Panc1 (cell line): ENCODE data around the gene TRIM37. TPM values are rescaled to one million over a fixed set of nuclear protein-coding genes. Genes with fewer than 3 reads are reported as not detected.

Source experiments
- ATAC-seq: fragments of 200-7000 bp; cut with Tn5 transposase; 2 replicates; pipeline ENCODE4 v1.9.1; 2020; ENCODE audit warnings: mild to moderate bottlenecking, moderate library complexity
- BruUV-seq: library from RNA; stranded (reverse); fragments of 400-500 nt; replicated peaks from 2 replicates; lab custom pipeline; 2021; lab: Mats Ljungman, UMichigan
- CTCF ChIA-PET: fragments of 300-600 bp; sonication (Branson Sonifier 250); formaldehyde crosslinking; loops from one replicate; lab custom pipeline; 2022; ENCODE audit warnings: antibody characterized with exemption; lab: Charles Lee
- POLR2A ChIA-PET: fragments of 300-600 bp; sonication (Branson Sonifier 250); formaldehyde crosslinking; loops from one replicate; lab custom pipeline; 2022; ENCODE audit warnings: antibody characterized with exemption; lab: Charles Lee
- DNase-seq: peaks from one replicate; pipeline ENCODE4 v3.0.0-alpha.2; 2010; ENCODE audit warnings: low read depth, low spot score
- H3K27ac ChIP-seq: 2 replicates; pipeline ENCODE4 v1.5.1; 2011; ENCODE audit warnings: mild to moderate bottlenecking, low read length, inconsistent platforms
- H3K27me3 ChIP-seq: fragments of 200-500 bp; sonication (Bioruptor generic); 2 replicates; pipeline ENCODE4 v1.6.0; 2014; ENCODE audit warnings: low read length, inconsistent platforms; ENCODE audit not compliant: control insufficient read depth, insufficient read depth
- H3K36me3 ChIP-seq: fragments of 200-500 bp; sonication (Bioruptor generic); 2 replicates; pipeline ENCODE4 v1.5.1; 2014; ENCODE audit warnings: inconsistent platforms, mild to moderate bottlenecking, low read length, moderate library complexity; ENCODE audit not compliant: control insufficient read depth, insufficient read depth
- H3K4me1 ChIP-seq: 2 replicates; pipeline ENCODE4 v1.5.1; 2011; ENCODE audit warnings: inconsistent platforms, mild to moderate bottlenecking, low read length, moderate library complexity; ENCODE audit not compliant: control insufficient read depth, insufficient read depth
- H3K4me3 ChIP-seq, 2 experiments: 2 replicates each; pipeline ENCODE4 v1.5.1; 2011 to 2012; ENCODE audit warnings: low read depth in 2 of 2, low read length in 2 of 2, mild to moderate bottlenecking in 2 of 2, inconsistent platforms in 1 of 2, moderate library complexity in 1 of 2
- H3K9me3 ChIP-seq: fragments of 200-500 bp; sonication (Bioruptor generic); 2 replicates; pipeline ENCODE4 v1.5.1; 2014; ENCODE audit warnings: low read depth, mild to moderate bottlenecking, inconsistent platforms, low read length, moderate library complexity; ENCODE audit not compliant: control insufficient read depth, insufficient read depth
- CTCF ChIP-seq: fragments of 450-650 bp; IDR thresholded peaks from 2 replicates; pipeline ENCODE4 v1.5.1; 2017; ENCODE audit warnings: mild to moderate bottlenecking
- POLR2AphosphoS5 ChIP-seq: IDR thresholded peaks from 2 replicates; pipeline ENCODE4 v1.6.1; 2012; ENCODE audit warnings: mild to moderate bottlenecking, low read depth, low read length, moderate library complexity
- REST ChIP-seq, 2 experiments: IDR thresholded peaks; 2 replicates each; pipeline ENCODE4 v1.6.1; 2011 to 2012; ENCODE audit warnings: low read depth in 2 of 2, control low read depth in 1 of 2, low read length in 1 of 2, mild to moderate bottlenecking in 1 of 2, moderate library complexity in 1 of 2; ENCODE audit not compliant: insufficient read depth in 1 of 2
- SIN3A ChIP-seq: IDR thresholded peaks from 2 replicates; pipeline ENCODE4 v1.6.1; 2012; ENCODE audit warnings: low read depth, mild to moderate bottlenecking, low read length, moderate library complexity, borderline replicate concordance; ENCODE audit not compliant: insufficient read depth
- TCF7L2 ChIP-seq: IDR thresholded peaks from 2 replicates; pipeline ENCODE4 v1.6.1; 2011; ENCODE audit warnings: mild to moderate bottlenecking, low read depth, low read length, inconsistent platforms
- in situ Hi-C: cut with HindIII; loops from 2 replicates; pipeline ENCODE4 v1.10.0; 2016; ENCODE audit warnings: low sequenced_read_pairs, low pct_unique_long_range_greater_than_20kb
- intact Hi-C: fragments of 100-400 bp; cut with micrococcal nuclease; formaldehyde crosslinking; loops from one replicate; pipeline ENCODE4 v1.10.0; 2022; ENCODE audit not compliant: unreplicated experiment
- total RNA-seq: library from RNA; stranded (reverse); gene quantifications from one replicate; pipeline ENCODE4 v1.2.1, GENCODE V29; 2021; ENCODE audit not compliant: unreplicated experiment

Gene TRIM37
- total RNA-seq, 1 experiment from 2014 or later: 43.3 TPM

GRCh38 chr17:59003860-59004259 lies 102.8 kb downstream of the TRIM37 start:
- Histone ChIP-seq H3K27me3 (no peaks in the 10 kb centered on the region), H3K9me3 (no peaks in the 10 kb centered on the region), H3K36me3 (peaks cover 6% of the 10 kb centered on the region; the same call in 1 of the 2 replicates), H3K4me1 (no peaks in the 10 kb centered on the region), H3K4me3 (no peak overlapping the region), H3K27ac (no peak overlapping the region)
- TF ChIP-seq SIN3A (no peak), TCF7L2 (no peak), REST (IDR thresholded peaks at IDR 0.05; ENCODE audit: insufficient read depth in 1 of 2, low read depth in 2 of 2, low read length in 1 of 2) (no peak), POLR2AphosphoS5 (no peak), CTCF (no peak)
- DNase-seq (no peak), ATAC-seq (no peak)
- ChIA-PET POLR2A (no interaction called here), CTCF (interaction anchor here (0.7 kb wide), 1 partner anchor 16 kb away, joined by 6 read pairs; no protein-coding TSS in a partner anchor)
- in situ Hi-C loops: no loop called here
- intact Hi-C loops: loop anchor here (2.0 kb wide), 1 partner anchor 293 kb away; no protein-coding TSS in a partner anchor
- no TSS peak for BruUV-seq

GRCh38 chr17:59002848-59003247 lies 103.8 kb downstream of the TRIM37 start:
- ChIA-PET POLR2A (no interaction called here), CTCF (no interaction called here)
- no TSS peak for BruUV-seq
- Histone ChIP-seq H3K27me3 (no peaks in the 10 kb centered on the region), H3K4me3 (no peak overlapping the region), H3K27ac (no peak overlapping the region), H3K9me3 (no peaks in the 10 kb centered on the region), H3K36me3 (peaks cover 6% of the 10 kb centered on the region), H3K4me1 (no peaks in the 10 kb centered on the region)
- ATAC-seq (no peak), DNase-seq (no peak)
- intact Hi-C loops (no loop called here), in situ Hi-C loops (no loop called here)
- TF ChIP-seq POLR2AphosphoS5 (no peak), REST (IDR thresholded peaks at IDR 0.05; ENCODE audit: insufficient read depth in 1 of 2, low read depth in 2 of 2, low read length in 1 of 2) (no peak), TCF7L2 (no peak), SIN3A (no peak), CTCF (no peak)
